B cell (primary cell): ENCODE data around the gene TMEM151A. TPM values are rescaled to one million over a fixed set of nuclear protein-coding genes. Genes with fewer than 3 reads are reported as not detected.

Experiments used
- ATAC-seq: fragments of 200-7000 bp; cut with Tn5 transposase; one replicate; pipeline ENCODE4 v1.10.0; 2021; ENCODE audit warnings: low read depth, mild to moderate bottlenecking, moderate number of reproducible peaks, moderate library complexity
- CTCF ChIA-PET: fragments of 350-600 bp; sonication (Branson Sonifier 250); formaldehyde crosslinking; loops from one replicate; lab custom pipeline; 2021; ENCODE audit warnings: antibody characterized with exemption, inconsistent platforms; lab: Charles Lee
- POLR2A ChIA-PET: fragments of 350-600 bp; sonication (Branson Sonifier 250); formaldehyde crosslinking; loops from one replicate; lab custom pipeline; 2021; ENCODE audit warnings: antibody characterized with exemption; lab: Charles Lee
- DNase-seq: peaks from one replicate; pipeline ENCODE4 v3.0.0; 2013
- H2AFZ ChIP-seq: 2 replicates; pipeline ENCODE4 v1.6.1; 2012; ENCODE audit warnings: mild to moderate bottlenecking, low read depth, low read length; ENCODE audit not compliant: insufficient read depth, poor library complexity, severe bottlenecking
- H3K27ac ChIP-seq, 2 donors: 1 replicate in 1 of 2; 2 replicates in 1 of 2; pipeline ENCODE4 v1.5.1; 2012 to 2013; ENCODE audit warnings: low read length in 2 of 2, mild to moderate bottlenecking in 2 of 2, moderate library complexity in 1 of 2
- H3K27me3 ChIP-seq, 4 experiments: fragments of 200-600 bp in 1 of 4; sonication (generic) in 1 of 4; replicated peaks in 1 of 4; 1 replicate in 2 of 4; 2 replicates in 2 of 4; pipeline versions ENCODE4 v1.6.1 to v1.7.0; 2013 to 2016; ENCODE audit warnings: low read length in 3 of 4, mild to moderate bottlenecking in 2 of 4, mixed read lengths in 1 of 4, moderate library complexity in 1 of 4; ENCODE audit not compliant: insufficient read depth in 4 of 4, control insufficient read depth in 3 of 4; ENCODE audit errors: control extremely low read depth in 1 of 4
- H3K36me3 ChIP-seq, 2 experiments: replicated peaks in 1 of 2; 1 replicate in 1 of 2; 2 replicates in 1 of 2; pipeline versions ENCODE4 v1.6.1 to v1.7.1; 2013; ENCODE audit warnings: low read length in 1 of 2; ENCODE audit not compliant: insufficient read depth in 2 of 2, control insufficient read depth in 1 of 2; ENCODE audit errors: control extremely low read depth in 1 of 2, extremely low read depth in 1 of 2
- H3K4me1 ChIP-seq, 2 donors: fragments of 200-600 bp in 1 of 2; sonication (generic) in 1 of 2; 1 replicate in 1 of 2; 2 replicates in 1 of 2; pipeline versions ENCODE4 v1.5.1 to v1.6.1; 2013 to 2017; ENCODE audit warnings: low read length in 2 of 2; ENCODE audit not compliant: control insufficient read depth in 2 of 2, insufficient read depth in 2 of 2
- H3K4me2 ChIP-seq: replicated peaks from 2 replicates; pipeline ENCODE3; 2012; ENCODE audit warnings: mild to moderate bottlenecking, low read depth, low read length; ENCODE audit not compliant: poor library complexity, severe bottlenecking
- H3K4me3 ChIP-seq, 5 experiments: fragments of 200-600 bp in 1 of 5; sonication (generic) in 1 of 5; 1 replicate in 3 of 5; 2 replicates in 2 of 5; pipeline versions ENCODE4 v1.5.1 to v1.7.0; 2011 to 2016; ENCODE audit warnings: low read length in 4 of 5, mild to moderate bottlenecking in 4 of 5, low read depth in 2 of 5, control low read depth in 1 of 5, moderate library complexity in 1 of 5; ENCODE audit not compliant: insufficient read depth in 1 of 5; ENCODE audit errors: control extremely low read depth in 1 of 5, extremely low read depth in 1 of 5
- H3K79me2 ChIP-seq: fragments of 200-600 bp; sonication (generic); one replicate; pipeline ENCODE4 v1.6.0; 2016; ENCODE audit warnings: low read length; ENCODE audit not compliant: control insufficient read depth, insufficient read depth
- H3K9ac ChIP-seq: fragments of 200-600 bp; sonication (generic); 2 replicates; pipeline ENCODE4 v1.6.1; 2017; ENCODE audit warnings: mild to moderate bottlenecking, low read length, moderate library complexity
- H3K9me3 ChIP-seq, 3 donors: one replicate each; pipeline versions ENCODE4 v1.6.1 to v1.7.1; 2013; ENCODE audit warnings: low read length in 2 of 3; ENCODE audit not compliant: control insufficient read depth in 2 of 3, insufficient read depth in 1 of 3; ENCODE audit errors: control extremely low read depth in 1 of 3
- H4K20me1 ChIP-seq: 2 replicates; pipeline ENCODE4 v1.6.0; 2012; ENCODE audit warnings: mild to moderate bottlenecking, low read length; ENCODE audit not compliant: insufficient read depth, control insufficient read depth, poor library complexity, severe bottlenecking
- H3K27ac Mint-ChIP-seq: one replicate; pipeline ENCODE4 v1.8.0; 2021; ENCODE audit warnings: mixed read lengths
- H3K27me3 Mint-ChIP-seq: one replicate; pipeline ENCODE4 v1.8.0; 2021; ENCODE audit warnings: mixed read lengths
- H3K4me1 Mint-ChIP-seq: one replicate; pipeline ENCODE4 v1.8.0; 2021; ENCODE audit warnings: mixed read lengths
- H3K4me3 Mint-ChIP-seq: one replicate; pipeline ENCODE4 v1.8.0; 2021; ENCODE audit warnings: mixed read lengths
- H3K9me3 Mint-ChIP-seq: one replicate; pipeline ENCODE4 v1.8.0; 2022; ENCODE audit warnings: mixed read lengths; ENCODE audit not compliant: insufficient read depth
- CTCF ChIP-seq: fragments of 200-600 bp; IDR thresholded peaks from one replicate; pipeline ENCODE4 v1.8.0; 2022; ENCODE audit warnings: antibody characterized with exemption, mild to moderate bottlenecking
- EZH2 ChIP-seq: IDR thresholded peaks from 2 replicates; pipeline ENCODE4 v1.6.1; 2012; ENCODE audit warnings: borderline replicate concordance, low read depth, mild to moderate bottlenecking, moderate library complexity, low read length; ENCODE audit not compliant: insufficient read depth, poor library complexity, severe bottlenecking
- WGBS: methylation state at CpG from one replicate; pipeline ENCODE4 v1.1.5; 2013; ENCODE audit warnings: missing lambda C conversion rate; ENCODE audit not compliant: insufficient coverage; 5-methylcytosine and 5-hydroxymethylcytosine counted together
- intact Hi-C: fragments of 100-400 bp; cut with micrococcal nuclease; formaldehyde crosslinking; loops from one replicate; pipeline ENCODE4 v1.10.0; 2022
- polyA plus RNA-seq: library from polyadenylated mRNA; depleted of rRNA; stranded (reverse); fragments of >200 nt; gene quantifications from 2 replicates; pipeline ENCODE4 v1.2.3, GENCODE V29; 2012
- total RNA-seq, 2 donors: library from RNA; stranded (reverse); fragments of 120-200 nt in 1 of 2; gene quantifications; 1 replicate in 1 of 2; 2 replicates in 1 of 2; pipeline versions ENCODE4 v1.2.3 to v1.2.4, GENCODE V29; 2013 to 2022

Gene TMEM151A
- total and polyA plus RNA-seq, 2 donors (not counting 1 experiment from before 2014, with no cell fraction given) = 0.17 to 1.1 TPM

- no peak for TF ChIP-seq CTCF
- TF ChIP-seq EZH2 = no peak
- H3K36me3 ChIP-seq = no peaks in the 10 kb centered on the region
- intact Hi-C loops = no loop called here
- H3K4me2 ChIP-seq = peak overlapping the region; percentile 77
- peak overlapping the region; percentile 50 for H2AFZ ChIP-seq
- no peaks in the 10 kb centered on the region for H4K20me1 ChIP-seq
- H3K27me3 ChIP-seq = no peaks in the 10 kb centered on the region
- CTCF ChIA-PET = interaction anchor here (0.9 to 2.0 kb wide), 6 partner anchors 8 to 28 kb away, joined by 3 to 6 read pairs (median 5); partner anchors contain the start of gene YIF1A
- H3K4me1 ChIP-seq = peaks cover 35 to 38% of the 10 kb centered on the region in 2 donors
- H3K79me2 ChIP-seq = no peaks in the 10 kb centered on the region
- Mint-ChIP-seq H3K27me3 (no peaks in the 10 kb centered on the region), H3K4me3 (peak overlapping the region; percentile 91), H3K27ac (peak overlapping the region; percentile 98), H3K9me3 (no peaks in the 10 kb centered on the region), H3K4me1 (peaks cover 45% of the 10 kb centered on the region)
- H3K4me3 ChIP-seq = peak overlapping the region in 4 of 5 experiments; percentile 6 to 51 (median 20)
- ATAC-seq (peak; percentile 13), DNase-seq (peak; percentile 83)
- H3K27ac ChIP-seq = peak overlapping the region; percentile 76 to 95
- POLR2A ChIA-PET = interaction anchor here (0.6 to 1.4 kb wide), 6 partner anchors 28 to 209 kb away, joined by 3 to 7 read pairs (median 4); partner anchors contain the start of genes RAB1B and SLC29A2
- peak overlapping the region; percentile 47 for H3K9ac ChIP-seq
- 5% methylated on average over 14 of the region's 14 CpGs for WGBS
- H3K9me3 ChIP-seq = no peaks in the 10 kb centered on the region
These were observed 25.6 kb downstream of the TMEM151A start for GRCh38 chr11:66317322-66317722.
